ENCODE data around the gene IGF2BP2.

IGF2BP2 gene

GRCh38 chr3:185625784-185626183, 199.1 kb downstream of the IGF2BP2 start:
- H3K4me2 ChIP-seq (ENCODE audit: low read length) = no peak overlapping the region
- peaks cover 18 to 21% of the 10 kb centered on the region in 2 experiments for H3K36me3 ChIP-seq (ENCODE audit: control insufficient read depth in 1 of 2, insufficient read depth in 2 of 2, low read length in 2 of 2)
- no peak overlapping the region for H4K91ac ChIP-seq (ENCODE audit: low read depth, low read length)
- H3K23ac ChIP-seq (ENCODE audit: low read length) = no peak overlapping the region
- no peaks in the 10 kb centered on the region for H3K79me1 ChIP-seq (ENCODE audit: low read length)
- WGBS (ENCODE audit: extremely low coverage, insufficient coverage, insufficient read length) = no CpG with 5 or more reads among the region's 1 CpG
- H4K12ac ChIP-seq (ENCODE audit: low read depth, low read length) = no peak overlapping the region
- DNase-seq = no peak
- no peak overlapping the region for H4K8ac ChIP-seq (ENCODE audit: low read depth, low read length)
- H2BK120ac ChIP-seq (ENCODE audit: insufficient read depth, low read length, poor library complexity) = no peak overlapping the region
- no peaks in the 10 kb centered on the region for H3K79me2 ChIP-seq (ENCODE audit: control insufficient read depth, insufficient read depth, low read length, poor library complexity)
- no peak overlapping the region for H3K4me3 ChIP-seq (ENCODE audit: low read depth, low read length)
- H3K4me1 ChIP-seq (ENCODE audit: control insufficient read depth in 1 of 2, insufficient read depth in 2 of 2, low read length in 2 of 2) = no peaks in the 10 kb centered on the region
- H2BK5ac ChIP-seq (ENCODE audit: low read depth, low read length, poor library complexity) = no peak overlapping the region
- H3K9me3 ChIP-seq (ENCODE audit: insufficient read depth, low read depth, low read length) = no peaks in the 10 kb centered on the region
- no peak overlapping the region for H2BK12ac ChIP-seq (ENCODE audit: low read length)
- H3K4ac ChIP-seq (ENCODE audit: low read depth, low read length) = no peak overlapping the region
- no peak overlapping the region for H3K14ac ChIP-seq (ENCODE audit: low read length)
- no peaks in the 10 kb centered on the region for H3K27me3 ChIP-seq (ENCODE audit: insufficient read depth, low read length)
- no peak overlapping the region for H2AK5ac ChIP-seq (ENCODE audit: low read length)
- H3K18ac ChIP-seq (ENCODE audit: low read length) = no peak overlapping the region
- H3K9ac ChIP-seq (ENCODE audit: low read length) = no peak overlapping the region
- no peak overlapping the region for H3K27ac ChIP-seq (ENCODE audit: low read depth, low read length)
- H2AFZ ChIP-seq (ENCODE audit: insufficient read depth, low read length, poor library complexity) = no peak overlapping the region

- Histone ChIP-seq H4K91ac (ENCODE audit: low read depth, low read length) (no peak overlapping the region), H3K9ac (ENCODE audit: low read length) (no peak overlapping the region), H3K27ac (ENCODE audit: low read depth, low read length) (no peak overlapping the region), H3K79me2 (ENCODE audit: control insufficient read depth, insufficient read depth, low read length, poor library complexity) (no peaks in the 10 kb centered on the region), H3K4me3 (ENCODE audit: low read depth, low read length) (no peak overlapping the region), H3K27me3 (ENCODE audit: insufficient read depth, low read length) (no peaks in the 10 kb centered on the region), H3K36me3 (ENCODE audit: control insufficient read depth in 1 of 2, insufficient read depth in 2 of 2, low read length in 2 of 2) (peaks cover 15 to 17% of the 10 kb centered on the region in 2 experiments), H2AK5ac (ENCODE audit: low read length) (no peak overlapping the region), H3K23ac (ENCODE audit: low read length) (no peak overlapping the region), H3K4me1 (ENCODE audit: control insufficient read depth in 1 of 2, insufficient read depth in 2 of 2, low read length in 2 of 2) (no peaks in the 10 kb centered on the region), H3K18ac (ENCODE audit: low read length) (no peak overlapping the region), H3K14ac (ENCODE audit: low read length) (no peak overlapping the region), H2AFZ (ENCODE audit: insufficient read depth, low read length, poor library complexity) (no peak overlapping the region), H4K12ac (ENCODE audit: low read depth, low read length) (no peak overlapping the region), H4K8ac (ENCODE audit: low read depth, low read length) (no peak overlapping the region), H3K4ac (ENCODE audit: low read depth, low read length) (no peak overlapping the region), H2BK12ac (ENCODE audit: low read length) (no peak overlapping the region), H3K4me2 (ENCODE audit: low read length) (no peak overlapping the region), H3K79me1 (ENCODE audit: low read length) (no peaks in the 10 kb centered on the region), H3K9me3 (ENCODE audit: insufficient read depth, low read depth, low read length) (no peaks in the 10 kb centered on the region), H2BK5ac (ENCODE audit: low read depth, low read length, poor library complexity) (no peak overlapping the region), H2BK120ac (ENCODE audit: insufficient read depth, low read length, poor library complexity) (no peak overlapping the region)
- WGBS (ENCODE audit: extremely low coverage, insufficient coverage, insufficient read length) = no CpG with 5 or more reads among the region's 7 CpGs
- no peak for DNase-seq
These were observed 200.7 kb downstream of the IGF2BP2 start for GRCh38 chr3:185623939-185624665.

- peaks cover 13 to 15% of the 10 kb centered on the region in 2 experiments for H3K36me3 ChIP-seq (ENCODE audit: control insufficient read depth in 1 of 2, insufficient read depth in 2 of 2, low read length in 2 of 2)
- H3K9ac ChIP-seq (ENCODE audit: low read length) = no peak overlapping the region
- H3K79me2 ChIP-seq (ENCODE audit: control insufficient read depth, insufficient read depth, low read length, poor library complexity) = no peaks in the 10 kb centered on the region
- DNase-seq = no peak
- no peak overlapping the region for H4K12ac ChIP-seq (ENCODE audit: low read depth, low read length)
- no peak overlapping the region for H2AFZ ChIP-seq (ENCODE audit: insufficient read depth, low read length, poor library complexity)
- H3K4ac ChIP-seq (ENCODE audit: low read depth, low read length) = no peak overlapping the region
- H3K9me3 ChIP-seq (ENCODE audit: insufficient read depth, low read depth, low read length) = no peaks in the 10 kb centered on the region
- no peak overlapping the region for H2BK5ac ChIP-seq (ENCODE audit: low read depth, low read length, poor library complexity)
- H3K79me1 ChIP-seq (ENCODE audit: low read length) = no peaks in the 10 kb centered on the region
- H2AK5ac ChIP-seq (ENCODE audit: low read length) = no peak overlapping the region
- no peak overlapping the region for H3K14ac ChIP-seq (ENCODE audit: low read length)
- H2BK12ac ChIP-seq (ENCODE audit: low read length) = no peak overlapping the region
- H4K91ac ChIP-seq (ENCODE audit: low read depth, low read length) = no peak overlapping the region
- no peaks in the 10 kb centered on the region for H3K27me3 ChIP-seq (ENCODE audit: insufficient read depth, low read length)
- WGBS (ENCODE audit: extremely low coverage, insufficient coverage, insufficient read length) = no CpG with 5 or more reads among the region's 6 CpGs
- H3K18ac ChIP-seq (ENCODE audit: low read length) = no peak overlapping the region
- no peak overlapping the region for H3K27ac ChIP-seq (ENCODE audit: low read depth, low read length)
- H2BK120ac ChIP-seq (ENCODE audit: insufficient read depth, low read length, poor library complexity) = no peak overlapping the region
- H3K4me3 ChIP-seq (ENCODE audit: low read depth, low read length) = no peak overlapping the region
- H4K8ac ChIP-seq (ENCODE audit: low read depth, low read length) = no peak overlapping the region
- no peak overlapping the region for H3K4me2 ChIP-seq (ENCODE audit: low read length)
- H3K23ac ChIP-seq (ENCODE audit: low read length) = no peak overlapping the region
- H3K4me1 ChIP-seq (ENCODE audit: control insufficient read depth in 1 of 2, insufficient read depth in 2 of 2, low read length in 2 of 2) = no peaks in the 10 kb centered on the region
These were observed 211.8 kb downstream of the IGF2BP2 start for GRCh38 chr3:185613016-185613415.

GRCh38 chr3:185606196-185606595, 218.6 kb downstream of the IGF2BP2 start:
- H3K9me3 ChIP-seq (ENCODE audit: insufficient read depth, low read depth, low read length) = no peaks in the 10 kb centered on the region
- H3K79me2 ChIP-seq (ENCODE audit: control insufficient read depth, insufficient read depth, low read length, poor library complexity) = no peaks in the 10 kb centered on the region
- no peaks in the 10 kb centered on the region for H3K79me1 ChIP-seq (ENCODE audit: low read length)
- no peak overlapping the region for H3K4ac ChIP-seq (ENCODE audit: low read depth, low read length)
- no peak overlapping the region for H4K12ac ChIP-seq (ENCODE audit: low read depth, low read length)
- no peaks in the 10 kb centered on the region for H3K27me3 ChIP-seq (ENCODE audit: insufficient read depth, low read length)
- no peak overlapping the region for H3K27ac ChIP-seq (ENCODE audit: low read depth, low read length)
- H3K14ac ChIP-seq (ENCODE audit: low read length) = no peak overlapping the region
- DNase-seq = no peak
- no peak overlapping the region for H3K18ac ChIP-seq (ENCODE audit: low read length)
- H3K23ac ChIP-seq (ENCODE audit: low read length) = no peak overlapping the region
- H3K4me1 ChIP-seq (ENCODE audit: control insufficient read depth in 1 of 2, insufficient read depth in 2 of 2, low read length in 2 of 2) = no peaks in the 10 kb centered on the region
- no peak overlapping the region for H2AK5ac ChIP-seq (ENCODE audit: low read length)
- no CpG with 5 or more reads among the region's 4 CpGs for WGBS (ENCODE audit: extremely low coverage, insufficient coverage, insufficient read length)
- no peak overlapping the region for H4K91ac ChIP-seq (ENCODE audit: low read depth, low read length)
- H2AFZ ChIP-seq (ENCODE audit: insufficient read depth, low read length, poor library complexity) = no peak overlapping the region
- no peak overlapping the region for H3K4me2 ChIP-seq (ENCODE audit: low read length)
- no peak overlapping the region for H2BK120ac ChIP-seq (ENCODE audit: insufficient read depth, low read length, poor library complexity)
- H2BK12ac ChIP-seq (ENCODE audit: low read length) = no peak overlapping the region
- H2BK5ac ChIP-seq (ENCODE audit: low read depth, low read length, poor library complexity) = no peak overlapping the region
- H4K8ac ChIP-seq (ENCODE audit: low read depth, low read length) = no peak overlapping the region
- peaks cover 16 to 17% of the 10 kb centered on the region in 2 experiments for H3K36me3 ChIP-seq (ENCODE audit: control insufficient read depth in 1 of 2, insufficient read depth in 2 of 2, low read length in 2 of 2)
- H3K4me3 ChIP-seq (ENCODE audit: low read depth, low read length) = no peak overlapping the region
- H3K9ac ChIP-seq (ENCODE audit: low read length) = no peak overlapping the region
